Upper lobe of left lung (tissue), 4 donors: Measurements from ENCODE around the gene PDCD7.

Source experiments
- POLR2A ChIP-seq, 4 donors: fragments of 450-650 bp; IDR thresholded peaks; one replicate each; pipeline ENCODE4 v1.5.1; 2016 to 2017; ENCODE audit warnings: antibody characterized with exemption in 4 of 4, mild to moderate bottlenecking in 2 of 4
- TF ChIP-seq, protein P1 (sequence below), 6 experiments: fragments of 450-650 bp in 4 of 6; fragments of 200-600 bp in 2 of 6; sonication (generic) in 2 of 6; IDR thresholded peaks; one replicate each; pipeline ENCODE4 v1.5.1; 2016 to 2019; ENCODE audit warnings: antibody characterized with exemption in 6 of 6

- TF ChIP-seq, protein P1, sequence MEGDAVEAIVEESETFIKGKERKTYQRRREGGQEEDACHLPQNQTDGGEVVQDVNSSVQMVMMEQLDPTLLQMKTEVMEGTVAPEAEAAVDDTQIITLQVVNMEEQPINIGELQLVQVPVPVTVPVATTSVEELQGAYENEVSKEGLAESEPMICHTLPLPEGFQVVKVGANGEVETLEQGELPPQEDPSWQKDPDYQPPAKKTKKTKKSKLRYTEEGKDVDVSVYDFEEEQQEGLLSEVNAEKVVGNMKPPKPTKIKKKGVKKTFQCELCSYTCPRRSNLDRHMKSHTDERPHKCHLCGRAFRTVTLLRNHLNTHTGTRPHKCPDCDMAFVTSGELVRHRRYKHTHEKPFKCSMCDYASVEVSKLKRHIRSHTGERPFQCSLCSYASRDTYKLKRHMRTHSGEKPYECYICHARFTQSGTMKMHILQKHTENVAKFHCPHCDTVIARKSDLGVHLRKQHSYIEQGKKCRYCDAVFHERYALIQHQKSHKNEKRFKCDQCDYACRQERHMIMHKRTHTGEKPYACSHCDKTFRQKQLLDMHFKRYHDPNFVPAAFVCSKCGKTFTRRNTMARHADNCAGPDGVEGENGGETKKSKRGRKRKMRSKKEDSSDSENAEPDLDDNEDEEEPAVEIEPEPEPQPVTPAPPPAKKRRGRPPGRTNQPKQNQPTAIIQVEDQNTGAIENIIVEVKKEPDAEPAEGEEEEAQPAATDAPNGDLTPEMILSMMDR (IDR thresholded peaks at IDR 0.05), result no peak
- no peak for TF ChIP-seq POLR2A (IDR thresholded peaks at IDR 0.05)
Measured at GRCh38 chr15:65146438-65146837, 12.8 kb upstream of the PDCD7 start.
